Measurements from ENCODE around the gene CLEC6A.
"Not testable (repeated sequence)": the region's sequence is repeated elsewhere in the genome, so short reads cannot be mapped to it uniquely, and the experiment has no call there.

Gene CLEC6A

DNA sequence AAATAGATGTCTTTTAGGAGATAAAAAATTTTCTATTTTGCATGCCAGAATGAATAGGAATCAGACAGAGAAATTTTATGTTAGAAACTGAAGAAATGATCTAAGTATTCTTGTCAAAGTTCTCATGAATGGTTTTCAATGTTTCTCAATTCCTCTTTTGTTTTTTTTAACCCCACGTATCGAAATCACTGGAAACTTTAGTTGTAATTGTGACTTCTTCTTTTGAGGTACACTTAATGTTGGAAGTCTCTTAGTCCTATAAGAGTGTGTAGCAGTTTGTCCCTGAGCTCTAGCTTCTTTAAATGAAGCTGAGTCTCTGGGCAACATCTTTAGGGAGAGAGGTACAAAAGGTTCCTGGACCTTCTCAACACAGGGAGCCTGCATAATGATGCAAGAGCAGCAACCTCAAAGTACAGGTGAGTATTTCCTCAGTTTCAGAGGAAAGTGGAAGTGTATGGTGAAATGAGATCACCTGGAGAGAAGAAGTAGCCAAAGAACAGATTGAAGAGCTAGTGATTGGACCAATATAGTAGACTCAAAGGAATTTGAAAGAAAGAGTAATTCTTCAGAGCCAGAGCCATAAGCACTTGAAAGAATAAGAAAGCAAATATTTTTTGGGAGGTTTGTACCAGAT lies at the start of gene CLEC6A:
Gene CLEC6A, plus strand, starts transcription at position 236 of the 634 bp plus-strand sequence. Its CDS starts 150 bp downstream, at position 386.
- DNase-seq: no peak

DNA sequence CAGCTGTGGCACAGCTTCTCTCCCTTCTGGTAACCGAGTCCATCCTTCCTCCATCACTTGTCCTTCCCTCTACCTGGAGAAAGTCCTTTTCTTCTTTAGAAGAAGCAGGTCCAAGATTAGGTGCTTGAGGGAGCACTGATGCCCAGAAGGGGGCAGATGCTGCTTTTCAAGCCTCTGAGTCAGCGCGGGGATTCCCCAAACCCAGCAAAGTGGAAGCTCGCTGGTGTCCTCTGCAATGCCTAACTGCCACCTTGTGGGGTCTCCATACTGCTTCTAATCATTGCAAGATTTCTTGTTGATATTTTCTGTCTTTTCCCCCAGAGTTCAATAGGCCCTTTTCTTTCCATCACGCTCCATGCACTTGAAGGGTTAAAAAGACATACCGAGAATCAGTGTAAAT lies 36.2 kb upstream of the CLEC6A start:
- not testable (repeated sequence) for DNase-seq

- DNase-seq: no peak
Observed at GRCh38 chr12:8420506-8420905, 35.3 kb upstream of the CLEC6A start.

GRCh38 chr12:8444536-8445278 lies 11.1 kb upstream of the CLEC6A start:
- DNase-seq: not testable (repeated sequence)

DNA sequence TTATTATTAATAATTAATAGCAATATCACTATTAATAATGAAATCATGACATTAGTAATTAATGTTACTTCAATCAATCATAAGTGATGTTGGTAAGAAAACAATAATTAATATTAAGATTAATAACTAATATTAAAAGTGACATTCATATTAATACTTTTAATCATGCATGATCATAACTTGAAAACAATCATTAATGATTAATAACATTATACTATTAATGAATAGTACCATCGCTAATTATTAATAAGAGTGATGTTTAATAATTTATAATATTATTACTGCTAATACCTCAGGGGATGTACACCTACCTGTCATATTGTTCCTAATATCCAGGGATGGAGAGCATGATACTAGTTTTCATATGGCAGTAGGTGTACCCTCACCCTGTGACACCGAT lies 10.0 kb upstream of the CLEC6A start:
- no peak for DNase-seq

GRCh38 chr12:8446642-8447547 lies 8.9 kb upstream of the CLEC6A start:
- DNase-seq: no peak

GRCh38 chr12:8449355-8449859 lies 6.4 kb upstream of the CLEC6A start:
- DNase-seq: no peak

GRCh38 chr12:8452036-8452435 lies 3.7 kb upstream of the CLEC6A start:
- no peak for DNase-seq

- no peak for DNase-seq
Observed at GRCh38 chr12:8453021-8453513, 2.7 kb upstream of the CLEC6A start.

DNA sequence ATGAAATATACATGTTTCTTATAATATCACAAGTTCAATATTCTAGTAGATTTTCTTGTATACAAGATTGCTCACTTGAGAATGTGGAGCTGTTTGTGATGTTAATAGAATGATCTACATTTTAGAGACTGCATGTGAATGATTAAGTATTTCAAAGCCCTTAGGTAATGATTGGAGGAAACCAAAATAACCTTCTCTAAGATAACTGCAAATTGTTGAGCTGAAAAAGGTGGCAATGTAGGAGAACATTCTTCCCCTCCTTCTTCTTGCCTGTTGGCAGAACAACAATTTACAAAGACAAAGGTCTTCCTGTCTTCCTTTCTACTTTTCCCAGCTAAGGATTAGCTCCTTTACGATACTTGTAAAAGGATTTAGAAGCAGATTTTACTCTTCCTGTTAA lies 2.0 kb upstream of the CLEC6A start:
- no peak for DNase-seq

DNA sequence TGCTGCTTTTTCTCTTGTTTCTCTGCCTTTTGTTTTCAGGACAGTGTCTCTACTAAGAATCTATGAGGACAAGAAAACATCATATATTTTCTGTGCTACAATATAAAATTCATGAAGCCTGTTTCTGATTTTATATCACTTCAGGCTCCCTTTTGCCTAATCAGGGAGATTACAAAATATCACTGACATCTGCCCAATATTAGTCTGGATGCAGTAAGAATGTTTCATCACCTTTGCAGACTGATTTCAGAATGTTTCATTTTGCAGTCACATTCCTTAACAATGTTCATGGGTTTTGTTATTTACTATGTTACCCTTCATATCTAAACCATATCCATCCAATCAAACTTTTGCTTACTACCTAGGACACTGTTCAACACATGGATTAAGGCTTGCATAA lies 491 bp upstream of the CLEC6A start:
- no peak for DNase-seq

GRCh38 chr12:8461426-8461825 lies 5.7 kb downstream of the CLEC6A start:
- DNase-seq: no peak

GRCh38 chr12:8465301-8465996 lies 9.7 kb downstream of the CLEC6A start:
- no peak for DNase-seq

- no peak for DNase-seq
Observed at GRCh38 chr12:8466241-8466640, 10.5 kb downstream of the CLEC6A start.

DNA sequence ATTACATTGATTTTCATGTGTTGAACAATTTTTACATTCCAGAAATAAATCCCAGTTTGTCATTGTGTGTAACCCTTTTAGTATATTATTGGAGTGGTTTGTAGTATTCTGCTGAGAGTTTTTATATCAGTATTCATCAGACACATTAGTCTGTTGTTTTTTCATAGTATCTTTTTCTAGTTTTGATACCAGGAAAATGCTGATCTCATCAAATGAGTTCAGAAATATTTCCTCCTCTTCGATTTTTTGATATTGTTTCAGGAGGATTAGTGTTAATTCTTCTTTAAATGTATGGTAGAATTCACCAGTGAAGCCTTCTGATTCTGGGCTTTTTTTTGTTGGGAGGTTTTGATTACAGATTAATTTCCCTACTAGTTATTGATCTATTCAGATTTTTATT lies 15.3 kb downstream of the CLEC6A start:
- DNase-seq: no peak

DNA sequence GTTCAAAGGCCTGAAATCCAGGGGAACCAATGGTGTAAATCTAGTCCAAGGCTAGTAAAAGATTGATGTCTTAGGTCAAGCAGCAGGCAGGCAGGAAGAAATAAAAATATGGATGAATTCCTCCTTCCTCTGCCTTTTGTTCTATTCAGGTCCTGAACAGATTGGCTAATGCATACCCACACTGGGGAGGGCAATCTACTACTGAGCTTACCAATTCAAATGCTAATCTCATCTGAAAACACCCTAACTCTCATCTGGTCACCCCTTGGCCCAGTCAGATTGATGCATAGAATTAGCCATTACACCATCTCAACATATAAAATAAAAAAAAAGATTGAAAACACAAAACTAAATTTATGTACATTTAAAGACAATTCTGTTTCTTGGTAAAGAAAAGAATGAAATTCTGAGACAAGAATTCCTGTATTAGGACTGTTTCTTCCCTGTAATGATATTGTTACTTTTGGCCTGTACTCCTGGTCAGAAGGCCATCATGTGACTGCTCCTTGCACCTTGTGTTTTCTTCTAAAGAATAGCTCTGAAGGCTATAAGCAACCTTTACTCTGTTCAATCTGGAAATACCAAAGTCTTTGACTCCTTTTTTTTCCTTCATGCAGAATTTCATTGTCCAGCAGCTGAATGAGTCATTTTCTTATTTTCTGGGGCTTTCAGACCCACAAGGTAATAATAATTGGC lies 19.9 kb downstream of the CLEC6A start:
- DNase-seq: no peak

DNA sequence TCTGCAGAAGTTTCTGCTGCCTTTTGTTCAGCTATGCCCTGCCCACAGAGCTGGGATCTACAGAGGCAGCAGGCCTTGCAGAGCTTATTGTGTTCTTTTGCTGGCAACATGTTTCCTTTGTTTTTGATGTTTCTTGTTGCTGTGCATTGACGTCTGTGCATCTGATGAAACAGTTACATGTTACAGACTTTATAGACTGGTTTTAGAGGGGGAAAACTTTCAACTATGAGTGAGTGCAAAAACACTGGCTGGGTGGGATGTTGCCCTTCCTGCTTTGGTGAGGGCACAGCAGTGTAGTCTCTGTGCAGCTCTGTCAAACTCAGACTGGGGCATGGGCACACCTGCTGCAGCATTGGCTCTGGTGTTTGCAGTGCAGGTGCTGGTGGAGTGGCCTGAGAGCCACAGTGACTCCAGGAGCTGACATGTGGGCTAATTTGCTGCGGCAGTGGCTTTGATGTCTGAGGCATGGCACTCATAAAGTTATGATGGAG lies 26.9 kb downstream of the CLEC6A start:
- no peak for DNase-seq

DNA sequence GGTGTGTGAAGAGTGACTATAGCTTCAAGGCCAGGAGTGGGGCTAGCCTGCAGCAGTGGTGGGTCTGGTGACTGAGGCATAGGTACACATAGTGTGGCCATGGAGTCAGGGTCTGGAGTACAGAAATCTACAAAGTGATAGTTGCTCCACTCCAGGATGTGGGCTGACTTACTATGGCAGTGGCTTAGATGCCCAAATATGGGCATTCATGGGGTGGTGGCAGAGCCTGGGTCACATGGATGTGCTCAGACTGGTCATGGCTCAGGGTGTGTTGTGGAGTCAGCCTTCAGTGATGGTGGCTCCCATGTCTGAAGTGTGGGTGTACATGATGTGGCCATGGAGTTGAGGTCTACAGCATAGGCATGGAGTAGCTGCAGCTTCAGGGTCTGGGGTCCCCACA lies 27.3 kb downstream of the CLEC6A start:
- DNase-seq: no peak

- no peak for DNase-seq
Observed at GRCh38 chr12:8491646-8492530, 36.1 kb downstream of the CLEC6A start.

DNA sequence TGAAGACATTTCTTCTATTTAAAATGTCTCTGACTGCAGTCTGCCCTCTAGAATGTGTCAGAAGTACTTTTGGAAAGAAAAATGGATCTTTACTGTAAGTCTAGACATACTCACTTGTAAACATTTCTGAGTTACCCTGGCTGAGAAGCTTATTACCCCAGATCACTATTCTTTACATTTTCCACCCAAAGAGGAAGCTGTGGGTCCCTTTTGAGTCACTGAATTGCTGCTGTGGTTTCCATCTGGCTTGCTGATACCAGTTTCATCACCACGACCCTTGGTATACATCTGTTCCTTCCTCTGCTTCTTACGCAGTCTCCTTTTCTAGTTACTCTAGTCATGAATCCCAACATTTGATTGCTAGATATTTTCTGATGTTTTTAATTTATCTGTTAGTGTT lies 37.3 kb downstream of the CLEC6A start:
- DNase-seq: peak; percentile 30

DNA sequence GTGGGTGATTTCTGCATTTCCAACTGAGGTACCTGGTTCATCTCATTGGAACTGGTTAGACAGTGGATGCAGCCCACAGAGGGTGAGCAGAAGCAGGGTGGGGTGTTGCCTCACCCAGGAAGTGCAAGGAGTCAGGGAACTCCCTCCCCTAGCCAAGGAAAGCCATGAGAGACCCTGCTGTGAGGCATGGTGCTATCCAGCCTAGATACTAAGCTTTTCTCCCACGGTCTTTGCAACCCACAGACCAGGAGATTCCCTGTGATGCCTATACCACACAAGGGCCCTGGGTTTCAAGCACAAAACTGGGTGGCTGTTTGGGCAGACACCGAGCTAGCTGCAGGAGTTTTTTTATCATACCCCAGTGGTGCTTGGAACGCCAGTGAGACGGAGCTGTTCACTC lies 39.9 kb downstream of the CLEC6A start:
- not testable (repeated sequence) for DNase-seq

Data from activated naive CD4-positive, alpha-beta T cell treated with anti-CD3 and anti-CD28 coated beads, Interleukin-2, amount 50 U/mL, for 16 hours (primary cell).